ENCODE data around the gene TBL2. TPM values are rescaled to one million over a fixed set of nuclear protein-coding genes. Genes with fewer than 3 reads are reported as not detected.

Gene TBL2
- total and polyA plus RNA-seq, 2 of the 4 experiments (the other 2 are of a cell fraction): 72.6 to 94.1 TPM

DNA sequence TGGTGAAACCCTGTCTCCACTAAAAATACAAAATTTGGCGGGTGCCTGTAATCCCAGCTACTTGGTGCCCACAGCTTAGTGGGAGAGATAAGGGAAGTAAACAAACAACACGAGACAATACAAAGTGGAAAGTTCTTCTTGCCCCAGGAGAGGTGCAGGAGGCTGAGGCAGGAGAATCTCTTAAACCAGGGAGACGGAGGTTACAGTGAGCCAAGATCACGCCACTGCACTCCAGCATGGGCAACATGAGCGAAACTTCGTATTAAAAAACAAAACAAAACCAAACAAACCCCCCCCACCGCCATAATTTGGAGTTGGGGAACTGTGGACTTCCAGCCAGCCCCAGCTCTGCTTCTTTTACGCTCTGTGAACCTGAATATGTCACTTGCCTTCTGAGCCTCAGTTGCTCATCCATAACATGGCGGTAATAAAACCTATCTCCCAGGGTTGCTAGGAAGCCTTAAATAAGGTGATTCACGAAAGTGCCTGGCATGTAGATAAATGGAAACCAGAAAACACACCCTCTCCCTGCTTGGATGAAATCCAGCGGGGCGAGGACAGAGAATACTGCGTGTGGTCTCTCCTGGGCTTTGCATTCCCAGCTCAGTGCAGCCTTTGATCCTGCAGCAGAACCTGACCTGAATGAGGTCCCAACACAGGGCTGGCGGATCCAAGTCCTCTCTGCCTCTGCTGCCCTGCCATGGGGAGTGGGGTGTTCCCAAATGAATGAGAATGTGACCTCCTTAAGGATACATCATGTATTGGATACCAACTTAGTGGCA is 35.8 kb upstream of the TBL2 start (continued):
- TF ChIP-seq RCOR1 (IDR thresholded peaks at IDR 0.05; ENCODE audit: insufficient replicate concordance, low read length): no peak

DNA sequence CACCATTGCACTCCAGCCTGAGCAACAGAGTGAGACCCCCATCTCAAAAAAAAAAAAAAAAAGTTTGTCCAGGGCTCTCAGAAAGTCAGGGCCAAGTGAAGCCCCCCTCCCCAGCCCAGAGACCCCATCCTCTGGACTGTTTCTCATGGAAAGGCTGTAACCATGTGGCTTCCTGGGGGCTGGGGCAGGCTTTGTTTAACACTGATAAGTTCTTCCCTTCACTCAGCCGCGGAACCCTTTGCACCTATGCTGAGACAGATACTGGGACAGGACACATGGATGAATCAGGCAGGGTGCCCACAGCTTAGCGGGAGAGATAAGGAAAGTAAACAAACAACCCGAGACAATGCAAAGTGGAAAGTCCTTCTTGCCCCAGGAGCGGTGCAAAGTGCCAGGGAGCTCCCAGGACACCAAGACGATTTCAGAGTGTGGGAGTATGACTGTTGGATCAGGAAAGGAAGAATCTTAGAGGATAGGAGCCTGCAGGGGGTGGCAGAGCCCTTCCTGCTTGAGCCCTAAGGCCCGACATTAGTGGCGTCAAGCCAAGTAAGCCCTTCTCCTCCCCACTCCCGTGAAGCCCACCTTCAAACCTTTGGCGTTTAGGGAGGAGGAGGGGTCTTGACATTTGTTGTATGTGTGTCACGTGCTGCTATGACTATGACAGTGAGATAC is 34.4 kb upstream of the TBL2 start:
- Histone ChIP-seq H2AK5ac (ENCODE audit: low read depth, low read length) (no peak overlapping the region), H3K9me1 (ENCODE audit: insufficient read depth, low read length) (no peaks in the 10 kb centered on the region; the same call in 1 of the 2 replicates), H2BK5ac (ENCODE audit: low read depth, low read length, poor library complexity, severe bottlenecking) (no peak overlapping the region), H3K18ac (ENCODE audit: low read depth, low read length) (no peak overlapping the region), H3K79me1 (ENCODE audit: low read depth in 1 of 2, low read length in 2 of 2) (no peaks in the 10 kb centered on the region), H3K4me1 (ENCODE audit: control insufficient read depth, insufficient read depth, low read length) (no peaks in the 10 kb centered on the region), H2BK120ac (ENCODE audit: low read depth, low read length) (no peak overlapping the region), H3K4me3 (ENCODE audit: insufficient read depth, low read depth, low read length) (no peak overlapping the region), H3K36me3 (ENCODE audit: control insufficient read depth, insufficient read depth, low read length) (no peaks in the 10 kb centered on the region), H3K56ac (ENCODE audit: extremely low read depth, insufficient read depth, low read length) (no peak overlapping the region), H4K91ac (ENCODE audit: insufficient read depth, low read depth, low read length) (no peak overlapping the region), H3K4ac (ENCODE audit: low read depth, low read length) (no peak overlapping the region), H3K9ac (ENCODE audit: low read depth, low read length) (no peak overlapping the region), H3K23ac (ENCODE audit: low read depth, low read length) (no peak overlapping the region), H3K14ac (replicated peaks; ENCODE audit: low read depth, low read length) (no peak overlapping the region), H2AFZ (replicated peaks; ENCODE audit: low read length, poor library complexity) (peak overlapping the region; percentile 78), H4K8ac (ENCODE audit: low read depth in 2 of 2, low read length in 2 of 2) (no peak overlapping the region), H2BK20ac (ENCODE audit: low read depth, low read length) (no peak overlapping the region), H4K5ac (ENCODE audit: low read depth, low read length) (no peak overlapping the region), H3K27me3 (ENCODE audit: control insufficient read depth, insufficient read depth, low read length) (peaks cover 17% of the 10 kb centered on the region), H3K9me3 (ENCODE audit: control insufficient read depth, insufficient read depth, low read length) (no peaks in the 10 kb centered on the region), H3K27ac (ENCODE audit: insufficient read depth, low read length) (no peak overlapping the region), H4K20me1 (ENCODE audit: insufficient read depth, low read length) (no peaks in the 10 kb centered on the region; the same call in 1 of the 2 replicates), H2BK15ac (ENCODE audit: low read depth, low read length) (no peak overlapping the region), H2AK9ac (replicated peaks; ENCODE audit: low read depth, low read length, poor library complexity) (no peak overlapping the region), H3K4me2 (ENCODE audit: low read depth, low read length) (peak overlapping the region; percentile 19; the same call in 1 of the 2 replicates)
- dilution Hi-C loops (cut with HindIII; ENCODE audit: low sequenced_read_pairs, unreplicated experiment): no loop called here
- in situ Hi-C loops (cut with MboI; ENCODE audit: low sequenced_read_pairs): loop anchor here (10.0 kb wide), 1 partner anchor 242 kb away; no protein-coding TSS in a partner anchor
- peak; percentile 87 for ATAC-seq (ENCODE audit: low read depth)
- 0% methylated on average over 2 of the region's 11 CpGs; no CpG with 5 or more reads in 1 of the 2 experiments for WGBS, 2 experiments (ENCODE audit: extremely low coverage in 2 of 2, insufficient read length in 1 of 2)
- peak; percentile 29 for DNase-seq
- ChIA-PET POLR2A (ENCODE audit: unreplicated experiment) (no interaction called here), CTCF (no interaction called here)
- intact Hi-C loops (cut with micrococcal nuclease): loop anchor here (2.0 kb wide), 1 partner anchor 54 kb away; the partner anchor contains the start of gene VPS37D
- BruUV-seq (replicated peaks): no TSS peak
- TF ChIP-seq, protein P1, sequence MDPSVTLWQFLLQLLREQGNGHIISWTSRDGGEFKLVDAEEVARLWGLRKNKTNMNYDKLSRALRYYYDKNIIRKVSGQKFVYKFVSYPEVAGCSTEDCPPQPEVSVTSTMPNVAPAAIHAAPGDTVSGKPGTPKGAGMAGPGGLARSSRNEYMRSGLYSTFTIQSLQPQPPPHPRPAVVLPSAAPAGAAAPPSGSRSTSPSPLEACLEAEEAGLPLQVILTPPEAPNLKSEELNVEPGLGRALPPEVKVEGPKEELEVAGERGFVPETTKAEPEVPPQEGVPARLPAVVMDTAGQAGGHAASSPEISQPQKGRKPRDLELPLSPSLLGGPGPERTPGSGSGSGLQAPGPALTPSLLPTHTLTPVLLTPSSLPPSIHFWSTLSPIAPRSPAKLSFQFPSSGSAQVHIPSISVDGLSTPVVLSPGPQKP (IDR thresholded peaks at IDR 0.05; ENCODE audit: borderline replicate concordance, low read depth, low read length): no peak
- TF ChIP-seq POLR2A (IDR thresholded peaks at IDR 0.05; ENCODE audit: low read depth, low read length): no peak
- TF ChIP-seq MAZ (IDR thresholded peaks at IDR 0.05; ENCODE audit: borderline replicate concordance, low read depth, low read length): no peak
- TF ChIP-seq, protein P2, sequence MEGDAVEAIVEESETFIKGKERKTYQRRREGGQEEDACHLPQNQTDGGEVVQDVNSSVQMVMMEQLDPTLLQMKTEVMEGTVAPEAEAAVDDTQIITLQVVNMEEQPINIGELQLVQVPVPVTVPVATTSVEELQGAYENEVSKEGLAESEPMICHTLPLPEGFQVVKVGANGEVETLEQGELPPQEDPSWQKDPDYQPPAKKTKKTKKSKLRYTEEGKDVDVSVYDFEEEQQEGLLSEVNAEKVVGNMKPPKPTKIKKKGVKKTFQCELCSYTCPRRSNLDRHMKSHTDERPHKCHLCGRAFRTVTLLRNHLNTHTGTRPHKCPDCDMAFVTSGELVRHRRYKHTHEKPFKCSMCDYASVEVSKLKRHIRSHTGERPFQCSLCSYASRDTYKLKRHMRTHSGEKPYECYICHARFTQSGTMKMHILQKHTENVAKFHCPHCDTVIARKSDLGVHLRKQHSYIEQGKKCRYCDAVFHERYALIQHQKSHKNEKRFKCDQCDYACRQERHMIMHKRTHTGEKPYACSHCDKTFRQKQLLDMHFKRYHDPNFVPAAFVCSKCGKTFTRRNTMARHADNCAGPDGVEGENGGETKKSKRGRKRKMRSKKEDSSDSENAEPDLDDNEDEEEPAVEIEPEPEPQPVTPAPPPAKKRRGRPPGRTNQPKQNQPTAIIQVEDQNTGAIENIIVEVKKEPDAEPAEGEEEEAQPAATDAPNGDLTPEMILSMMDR (conservative IDR thresholded peaks at IDR 0.05; ENCODE audit: low read depth, low read length): peak; percentile 44
- TF ChIP-seq NFE2L2 (IDR thresholded peaks at IDR 0.05; ENCODE audit: low read depth, low read length): no peak
- no peak for TF ChIP-seq FOS (IDR thresholded peaks at IDR 0.05; ENCODE audit: low read depth, low read length)
- no peak for TF ChIP-seq RFX5 (IDR thresholded peaks at IDR 0.05; ENCODE audit: low read depth, low read length)
- peak; percentile 27; the same call in 1 of the 2 replicates for TF ChIP-seq SMC3 (IDR thresholded peaks at IDR 0.05; ENCODE audit: low read depth, low read length)
- no peak for TF ChIP-seq CHD1 (IDR thresholded peaks at IDR 0.05; ENCODE audit: low read depth, low read length)
- TF ChIP-seq BHLHE40 (IDR thresholded peaks at IDR 0.05; ENCODE audit: low read depth, low read length): no peak; the same call in 1 of the 2 replicates
- no peak for TF ChIP-seq CEBPB (IDR thresholded peaks at IDR 0.05; ENCODE audit: low read depth, low read length)

Measured in IMR-90 (cell line).